Left ventricle myocardium inferior (tissue), 1 donor: ENCODE results near the gene OTOP3. TPM values are rescaled to one million over a fixed set of nuclear protein-coding genes. Genes with fewer than 3 reads are reported as not detected.

Experiments
- DNase-seq: peaks from one replicate; pipeline ENCODE4 v3.0.0-alpha.2; 2020
- H3K27ac ChIP-seq: fragments of 200-600 bp; replicated peaks from 2 replicates; pipeline ENCODE4 v1.8.0; 2021
- H3K27me3 ChIP-seq: fragments of 200-600 bp; 2 replicates; pipeline ENCODE4 v1.8.0; 2021; ENCODE audit warnings: low read depth
- H3K36me3 ChIP-seq: fragments of 200-600 bp; 2 replicates; pipeline ENCODE4 v1.8.0; 2021
- H3K4me1 ChIP-seq: fragments of 200-600 bp; 2 replicates; pipeline ENCODE4 v1.8.0; 2021
- H3K4me3 ChIP-seq: fragments of 200-600 bp; 2 replicates; pipeline ENCODE4 v1.8.0; 2021; ENCODE audit warnings: mild to moderate bottlenecking, moderate library complexity
- H3K9me3 ChIP-seq: fragments of 200-600 bp; replicated peaks from 2 replicates; pipeline ENCODE4 v1.8.0; 2021
- intact Hi-C: fragments of 100-400 bp; cut with micrococcal nuclease; formaldehyde crosslinking; loops from one replicate; pipeline ENCODE4 v1.11.0; 2022
- total RNA-seq: library from RNA; stranded (reverse); fragmentation: NEBNext Ultra II Directional; extraction: Animal tissue kit (Norgen Biotek cat#: 25700); gene quantifications from one replicate; pipeline ENCODE4 v1.2.1, GENCODE V29; 2021
- TF ChIP-seq, protein P1 (sequence below): fragments of 200-600 bp; IDR thresholded peaks from 2 replicates; pipeline ENCODE4 v1.8.0; 2021; ENCODE audit warnings: antibody characterized with exemption, mild to moderate bottlenecking, borderline replicate concordance
- donor health status: DM: no; HTN: yes; CAD: no; lungs with severe emphysema.

OTOP3 gene
- total RNA-seq, 1 donor from 2014 or later, result not detected

- TF ChIP-seq, protein P1, sequence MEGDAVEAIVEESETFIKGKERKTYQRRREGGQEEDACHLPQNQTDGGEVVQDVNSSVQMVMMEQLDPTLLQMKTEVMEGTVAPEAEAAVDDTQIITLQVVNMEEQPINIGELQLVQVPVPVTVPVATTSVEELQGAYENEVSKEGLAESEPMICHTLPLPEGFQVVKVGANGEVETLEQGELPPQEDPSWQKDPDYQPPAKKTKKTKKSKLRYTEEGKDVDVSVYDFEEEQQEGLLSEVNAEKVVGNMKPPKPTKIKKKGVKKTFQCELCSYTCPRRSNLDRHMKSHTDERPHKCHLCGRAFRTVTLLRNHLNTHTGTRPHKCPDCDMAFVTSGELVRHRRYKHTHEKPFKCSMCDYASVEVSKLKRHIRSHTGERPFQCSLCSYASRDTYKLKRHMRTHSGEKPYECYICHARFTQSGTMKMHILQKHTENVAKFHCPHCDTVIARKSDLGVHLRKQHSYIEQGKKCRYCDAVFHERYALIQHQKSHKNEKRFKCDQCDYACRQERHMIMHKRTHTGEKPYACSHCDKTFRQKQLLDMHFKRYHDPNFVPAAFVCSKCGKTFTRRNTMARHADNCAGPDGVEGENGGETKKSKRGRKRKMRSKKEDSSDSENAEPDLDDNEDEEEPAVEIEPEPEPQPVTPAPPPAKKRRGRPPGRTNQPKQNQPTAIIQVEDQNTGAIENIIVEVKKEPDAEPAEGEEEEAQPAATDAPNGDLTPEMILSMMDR, result peak; percentile 96
- intact Hi-C loops, result no loop called here
- H3K9me3 ChIP-seq, result no peaks in the 10 kb centered on the region
- no peak overlapping the region for H3K27ac ChIP-seq
- H3K36me3 ChIP-seq, result peaks cover 19% of the 10 kb centered on the region
- H3K27me3 ChIP-seq, result no peaks in the 10 kb centered on the region
- no peak overlapping the region for H3K4me3 ChIP-seq
- peak; percentile 72 for DNase-seq
- peaks cover 4% of the 10 kb centered on the region for H3K4me1 ChIP-seq
Observed at GRCh38 chr17:74957935-74958740, 22.4 kb downstream of the OTOP3 start.

- Histone ChIP-seq H3K27me3 (no peaks in the 10 kb centered on the region), H3K4me1 (peaks cover 4% of the 10 kb centered on the region), H3K4me3 (no peak overlapping the region), H3K27ac (no peak overlapping the region), H3K9me3 (no peaks in the 10 kb centered on the region), H3K36me3 (peaks cover 12% of the 10 kb centered on the region)
- DNase-seq, result no peak
- intact Hi-C loops, result no loop called here
- TF ChIP-seq, protein P1, result no peak
Observed at GRCh38 chr17:74959826-74960515, 24.3 kb downstream of the OTOP3 start.

DNA sequence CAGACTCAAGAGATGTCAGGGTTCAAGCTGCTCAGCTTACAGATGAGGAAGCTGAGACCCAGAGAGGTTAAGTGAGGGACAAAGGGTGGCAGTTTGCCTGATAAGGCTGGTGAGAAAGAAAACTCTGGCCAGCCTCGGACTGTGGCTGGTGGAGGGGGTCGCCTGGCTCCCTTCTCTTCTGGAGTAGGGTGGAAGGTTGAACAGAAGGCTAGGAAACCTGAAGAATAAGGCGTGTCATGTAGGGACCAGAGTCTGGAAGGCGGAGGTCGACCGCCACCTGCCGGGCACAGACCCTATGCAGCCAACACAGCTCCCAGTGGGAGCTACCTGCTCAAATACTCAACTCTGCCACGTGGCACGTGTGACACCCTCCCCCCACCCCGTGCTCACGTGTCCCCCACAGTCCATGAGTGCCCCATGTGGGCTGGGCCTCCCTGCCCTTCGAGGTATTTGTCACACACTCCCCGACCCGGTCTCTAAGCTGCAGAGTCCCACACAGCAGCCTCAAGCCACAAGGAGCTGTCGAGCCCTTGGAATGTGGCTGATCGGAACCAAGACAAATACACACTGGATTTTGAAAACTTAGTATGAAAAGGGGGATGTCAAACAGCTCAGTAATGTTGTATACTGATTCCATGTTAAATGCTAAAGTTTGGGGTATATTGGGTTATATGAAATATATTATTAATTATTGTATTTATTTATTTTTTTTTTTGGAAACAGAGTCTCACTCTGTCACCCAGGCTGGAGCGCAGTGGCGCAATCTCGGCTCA lies 25.1 kb downstream of the OTOP3 start:
- no peaks in the 10 kb centered on the region for H3K27me3 ChIP-seq
- no peak overlapping the region for H3K27ac ChIP-seq
- H3K4me1 ChIP-seq, result peaks cover 4% of the 10 kb centered on the region
- H3K9me3 ChIP-seq, result no peaks in the 10 kb centered on the region
- DNase-seq, result no peak
- no peak overlapping the region for H3K4me3 ChIP-seq
- peaks cover 7% of the 10 kb centered on the region for H3K36me3 ChIP-seq
- TF ChIP-seq, protein P1, result peak; percentile 51
- intact Hi-C loops, result no loop called here

DNA sequence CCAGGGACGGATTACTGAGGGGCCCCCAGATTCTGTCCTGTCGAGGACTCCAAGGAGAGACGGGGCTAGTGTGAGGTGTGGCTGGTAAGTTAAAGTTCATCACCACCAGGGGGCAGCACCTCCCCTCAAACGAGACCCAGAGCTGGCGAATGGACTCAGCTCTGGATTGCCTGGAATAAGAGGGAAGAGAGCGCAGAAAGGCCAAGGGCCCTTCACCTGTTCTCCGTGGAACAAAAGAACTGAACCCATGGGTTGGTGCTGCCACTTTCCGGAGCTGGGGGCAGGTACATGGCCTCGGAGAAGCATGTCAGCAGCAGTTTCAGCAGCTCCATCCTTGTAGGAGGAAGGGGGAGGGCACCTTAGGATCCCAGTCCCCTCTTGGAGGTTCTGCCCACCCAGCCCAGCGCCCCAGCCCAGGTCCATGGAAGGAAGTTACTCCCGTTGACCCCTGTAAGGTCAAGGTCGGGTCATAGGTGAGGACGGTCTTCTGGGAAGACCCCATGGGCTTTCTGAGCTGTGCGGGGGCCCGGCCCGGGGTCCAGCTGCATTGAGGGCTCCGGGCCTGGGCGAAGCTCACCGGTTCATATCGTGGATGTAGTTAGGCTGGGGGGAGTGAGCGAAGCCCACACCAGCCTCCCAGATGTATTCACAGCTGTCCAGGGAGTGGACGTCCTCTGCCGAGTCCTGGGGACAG lies 26.1 kb downstream of the OTOP3 start:
- peak; percentile 88 for DNase-seq
- Histone ChIP-seq H3K9me3 (no peaks in the 10 kb centered on the region), H3K4me3 (no peak overlapping the region), H3K4me1 (peaks cover 4% of the 10 kb centered on the region), H3K27me3 (no peaks in the 10 kb centered on the region), H3K27ac (no peak overlapping the region), H3K36me3 (peaks cover under 1% of the 10 kb centered on the region)
- intact Hi-C loops, result no loop called here
- TF ChIP-seq, protein P1, result peak; percentile 82
